Loucy (cell line): ENCODE measurements around the gene DCLK2.

Experiments used
- EZH2phosphoT487 ChIP-seq: fragments of 200-600 bp; IDR thresholded peaks from 2 replicates; pipeline ENCODE4 v1.6.1; 2018; ENCODE audit warnings: antibody characterized with exemption, mild to moderate bottlenecking, moderate library complexity, borderline replicate concordance
- TF ChIP-seq, protein P1 (sequence below): fragments of 200-600 bp; sonication (generic); conservative IDR thresholded peaks from 2 replicates; pipeline ENCODE4 v1.5.1; 2014; ENCODE audit warnings: mild to moderate bottlenecking, antibody characterized with exemption, low read length

DNA sequence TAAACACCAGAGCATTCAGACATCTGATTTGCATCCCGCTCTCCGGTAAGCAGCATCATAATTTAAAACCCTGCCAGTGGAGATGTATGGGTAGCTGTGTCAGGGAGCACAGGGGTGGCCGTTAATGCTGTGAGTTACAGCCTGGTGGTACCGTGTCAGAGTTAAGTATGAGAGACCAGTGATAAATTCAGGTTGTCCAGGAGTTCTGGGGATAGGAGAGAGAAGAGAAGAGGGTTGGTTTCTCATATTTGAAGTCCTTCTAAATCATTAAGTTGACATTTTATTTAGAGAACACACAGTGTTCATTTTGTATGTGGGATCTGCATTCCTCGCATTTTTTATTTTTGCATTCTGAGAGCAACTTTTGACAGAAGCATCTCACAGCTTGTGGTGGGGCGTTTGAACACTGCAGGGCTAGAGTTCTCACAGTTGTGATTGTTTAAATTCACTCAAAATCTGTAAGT lies 157.6 kb downstream of the DCLK2 start:
- TF ChIP-seq, protein P1, sequence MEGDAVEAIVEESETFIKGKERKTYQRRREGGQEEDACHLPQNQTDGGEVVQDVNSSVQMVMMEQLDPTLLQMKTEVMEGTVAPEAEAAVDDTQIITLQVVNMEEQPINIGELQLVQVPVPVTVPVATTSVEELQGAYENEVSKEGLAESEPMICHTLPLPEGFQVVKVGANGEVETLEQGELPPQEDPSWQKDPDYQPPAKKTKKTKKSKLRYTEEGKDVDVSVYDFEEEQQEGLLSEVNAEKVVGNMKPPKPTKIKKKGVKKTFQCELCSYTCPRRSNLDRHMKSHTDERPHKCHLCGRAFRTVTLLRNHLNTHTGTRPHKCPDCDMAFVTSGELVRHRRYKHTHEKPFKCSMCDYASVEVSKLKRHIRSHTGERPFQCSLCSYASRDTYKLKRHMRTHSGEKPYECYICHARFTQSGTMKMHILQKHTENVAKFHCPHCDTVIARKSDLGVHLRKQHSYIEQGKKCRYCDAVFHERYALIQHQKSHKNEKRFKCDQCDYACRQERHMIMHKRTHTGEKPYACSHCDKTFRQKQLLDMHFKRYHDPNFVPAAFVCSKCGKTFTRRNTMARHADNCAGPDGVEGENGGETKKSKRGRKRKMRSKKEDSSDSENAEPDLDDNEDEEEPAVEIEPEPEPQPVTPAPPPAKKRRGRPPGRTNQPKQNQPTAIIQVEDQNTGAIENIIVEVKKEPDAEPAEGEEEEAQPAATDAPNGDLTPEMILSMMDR = no peak
- TF ChIP-seq EZH2phosphoT487 = no peak
